HG03520 (cell line): Measurements from ENCODE around the gene TMCO6.
"Not testable (repeated sequence)": the region's sequence is repeated elsewhere in the genome, so short reads cannot be mapped to it uniquely, and the experiment has no call there.

Experiments used
- ATAC-seq: cut with Tn5 transposase; IDR thresholded peaks from one replicate; pipeline ENCODE4 v1.9.1; 2021; ENCODE audit warnings: mild to moderate bottlenecking, moderate library complexity; ENCODE audit not compliant: unreplicated experiment

TMCO6 gene

GRCh38 chr5:140630292-140631035 lies 8.8 kb upstream of the TMCO6 start:
- ATAC-seq: no peak

DNA sequence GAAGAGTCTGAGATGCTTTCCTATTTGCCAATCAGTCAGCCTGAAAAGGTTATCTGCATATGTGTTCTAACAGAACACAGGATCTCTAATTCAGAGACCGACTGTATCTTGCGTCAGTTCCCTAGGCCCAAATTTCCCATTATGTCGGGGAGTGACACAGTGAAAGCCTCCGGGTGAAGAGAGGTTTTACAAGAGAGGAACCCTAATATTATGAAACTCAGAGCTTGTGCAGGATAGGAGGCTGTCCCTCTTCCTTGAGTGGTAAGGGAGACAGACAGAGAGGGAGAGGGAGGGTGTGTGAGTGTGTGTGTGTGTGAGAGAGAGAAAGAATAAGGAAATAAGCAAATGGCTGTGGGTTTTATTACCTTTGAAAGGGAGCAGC lies 8.2 kb upstream of the TMCO6 start:
- ATAC-seq: no peak

- ATAC-seq: peak; percentile 32
Observed at GRCh38 chr5:140631831-140632365, 7.4 kb upstream of the TMCO6 start.

- peak; percentile 49 for ATAC-seq
Observed at GRCh38 chr5:140632366-140633020, 6.8 kb upstream of the TMCO6 start.

DNA sequence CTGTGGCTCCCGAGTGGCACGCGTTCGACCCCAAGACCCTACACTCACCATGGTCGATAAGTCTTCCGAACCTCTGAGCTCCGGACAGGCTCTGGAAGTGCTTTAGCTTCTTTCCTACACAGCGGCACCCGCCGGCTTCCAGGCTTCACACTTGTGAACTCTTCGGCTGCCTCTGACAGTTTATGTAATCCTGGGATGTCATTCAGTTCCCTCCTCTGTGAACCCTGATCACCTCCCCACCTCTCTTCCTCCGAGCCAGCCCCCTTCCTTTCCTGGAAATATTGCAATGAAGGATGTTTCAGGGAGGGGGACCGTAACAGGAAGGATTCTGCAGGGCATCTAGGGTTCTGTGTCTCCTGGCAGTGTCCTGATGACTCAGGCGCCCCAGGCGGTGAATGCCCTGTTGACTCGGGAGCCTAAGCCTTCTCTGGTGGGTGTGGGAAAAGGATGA lies 6.2 kb upstream of the TMCO6 start, which contains the start of gene CD14:
CD14 (minus strand) TSS at position 155 of the 451 bp plus-strand sequence; CDS start at position 51, 104 bp downstream.
- peak; percentile 16 for ATAC-seq

GRCh38 chr5:140633501-140633900 lies 5.8 kb upstream of the TMCO6 start:
- ATAC-seq: no peak

DNA sequence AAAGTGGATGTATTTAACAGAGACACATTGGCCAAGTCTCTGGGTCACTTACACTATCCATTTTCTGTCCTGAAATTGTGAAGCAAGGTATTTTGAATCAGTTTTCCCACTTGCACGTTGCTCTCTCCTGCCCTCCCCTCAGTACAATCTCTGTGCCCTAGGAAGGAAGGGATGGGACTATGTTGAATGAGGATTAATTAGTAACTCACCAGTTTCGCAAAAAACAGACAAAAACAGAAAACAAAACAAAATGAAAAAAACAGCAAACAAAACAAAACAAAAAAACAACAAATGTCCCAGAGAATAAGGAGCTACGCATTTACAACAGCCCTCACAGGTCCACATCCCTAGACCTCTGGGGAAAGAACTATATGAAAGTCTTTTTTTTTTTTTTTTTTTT lies 5.1 kb upstream of the TMCO6 start:
- no peak for ATAC-seq

DNA sequence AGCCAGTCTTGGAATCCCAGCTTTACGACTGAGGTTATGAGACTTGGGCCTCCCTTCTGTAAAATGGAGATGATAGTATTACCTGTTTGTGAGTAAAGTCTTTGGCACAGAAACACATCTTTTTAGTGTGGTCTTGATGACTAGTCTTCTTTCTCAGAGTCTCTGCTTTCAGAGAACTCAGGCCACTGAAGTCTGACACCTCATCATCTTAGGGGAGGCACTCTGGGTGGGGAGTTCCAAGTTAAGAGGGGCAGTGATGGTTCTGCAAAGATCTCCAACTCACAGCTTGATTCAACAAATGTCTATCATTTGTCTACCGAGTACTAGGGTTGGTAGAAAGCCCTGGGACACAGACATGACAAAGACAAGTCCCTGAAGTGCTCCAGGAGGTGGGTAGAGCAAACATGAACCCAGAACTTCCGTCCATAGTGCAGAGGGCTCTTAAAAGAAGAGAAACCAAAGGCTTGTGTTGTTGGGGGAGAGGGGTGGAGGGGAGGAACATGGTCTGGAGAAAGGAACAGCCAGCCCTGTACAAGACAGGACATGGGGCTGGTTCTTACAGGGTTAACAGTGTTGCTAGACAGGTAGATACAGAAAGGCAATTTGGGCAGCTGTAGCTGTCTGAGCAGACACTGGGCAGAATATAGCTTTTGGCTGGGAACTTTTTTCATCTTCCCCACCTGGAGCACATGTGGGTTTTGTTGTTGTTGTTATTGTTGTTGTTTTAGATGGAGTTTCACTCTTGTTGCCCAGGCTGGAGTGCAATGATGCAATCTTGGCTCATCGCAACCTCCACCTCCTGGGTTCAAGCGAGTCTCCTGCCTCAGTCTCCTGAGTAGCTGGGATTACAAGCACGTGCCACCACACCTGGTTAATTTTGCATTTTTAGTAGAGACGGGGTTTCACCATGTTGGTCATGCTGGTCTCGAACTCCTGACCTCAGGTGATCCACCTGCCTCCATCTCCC lies 3.7 kb upstream of the TMCO6 start:
- no peak for ATAC-seq

DNA sequence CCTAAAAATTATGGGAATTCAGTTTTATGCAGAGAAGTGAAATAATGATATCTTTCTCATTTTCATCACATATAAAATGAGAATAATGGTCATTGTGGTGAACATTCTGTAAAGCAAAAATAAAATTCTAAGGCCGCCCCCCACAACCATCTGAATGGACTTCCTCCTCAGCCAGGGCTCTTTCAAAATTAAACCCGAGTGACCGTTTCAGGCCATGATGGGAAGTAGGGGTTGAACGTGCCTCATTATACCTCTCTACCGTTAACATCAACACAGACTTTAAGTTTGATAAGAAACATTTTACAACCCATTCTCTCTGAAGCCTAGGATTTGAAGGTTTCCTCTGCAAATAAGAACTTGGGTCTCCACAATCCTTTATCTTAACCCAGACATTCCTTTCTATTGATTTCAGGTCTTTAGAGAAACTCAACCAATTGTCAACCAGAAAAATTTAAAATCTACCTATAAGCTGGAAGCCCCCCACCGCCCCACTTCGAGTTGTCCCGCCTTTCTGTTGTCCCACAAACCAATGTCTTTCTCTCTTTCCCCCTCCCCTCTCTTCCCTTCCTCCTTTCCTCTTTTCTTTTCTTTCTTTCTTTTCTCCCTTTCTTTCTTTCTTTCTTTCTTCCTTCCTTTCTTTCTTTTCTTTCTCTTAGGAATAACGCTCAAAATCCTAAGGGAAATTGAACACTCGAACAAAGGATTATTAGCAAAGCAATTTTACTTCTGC lies 1.7 kb upstream of the TMCO6 start:
- no peak for ATAC-seq

- ATAC-seq: not testable (repeated sequence)
Observed at GRCh38 chr5:140638898-140639147, 428 bp upstream of the TMCO6 start.

DNA sequence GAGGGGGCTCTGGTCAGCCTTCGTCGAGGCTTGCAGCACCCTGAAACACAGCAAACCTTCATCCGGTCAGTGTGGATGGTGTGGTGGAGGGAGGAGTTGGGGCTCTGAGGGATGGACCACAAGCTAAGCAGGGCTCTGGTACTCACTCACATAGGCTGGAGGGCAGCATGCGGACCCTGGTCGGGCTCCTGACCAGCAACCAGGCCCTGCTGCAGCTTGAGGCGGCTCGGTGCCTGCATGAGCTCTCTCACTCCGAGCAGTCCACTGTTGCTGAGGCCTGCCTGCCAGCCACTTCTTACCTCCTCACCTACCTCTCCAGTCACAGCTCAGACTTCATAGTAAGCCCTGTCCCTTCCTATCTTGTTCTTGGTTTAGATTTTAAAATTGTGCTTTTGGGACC lies 2.5 kb downstream of the TMCO6 start:
- ATAC-seq: no peak

GRCh38 chr5:140642718-140643117 lies 3.5 kb downstream of the TMCO6 start:
- ATAC-seq: no peak

DNA sequence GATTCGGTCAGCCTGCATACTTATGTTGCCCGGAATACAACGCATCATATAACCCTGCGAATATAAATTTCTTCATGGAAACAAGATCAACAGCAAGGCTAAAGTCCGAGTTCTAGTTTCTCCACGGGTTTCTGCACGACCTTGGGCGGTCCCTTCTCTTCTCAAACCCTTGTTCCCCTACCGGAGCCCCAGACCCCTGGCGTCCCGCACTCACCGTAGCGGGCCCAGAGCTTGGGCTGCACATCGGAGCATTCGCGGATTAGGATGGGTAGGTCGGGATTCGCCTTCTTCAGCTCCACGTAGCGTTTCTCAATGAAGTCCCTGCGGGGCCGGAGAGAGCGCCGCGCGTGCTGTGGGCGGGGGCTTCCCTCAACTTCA lies 7.8 kb downstream of the TMCO6 start:
- ATAC-seq: peak; percentile 25

DNA sequence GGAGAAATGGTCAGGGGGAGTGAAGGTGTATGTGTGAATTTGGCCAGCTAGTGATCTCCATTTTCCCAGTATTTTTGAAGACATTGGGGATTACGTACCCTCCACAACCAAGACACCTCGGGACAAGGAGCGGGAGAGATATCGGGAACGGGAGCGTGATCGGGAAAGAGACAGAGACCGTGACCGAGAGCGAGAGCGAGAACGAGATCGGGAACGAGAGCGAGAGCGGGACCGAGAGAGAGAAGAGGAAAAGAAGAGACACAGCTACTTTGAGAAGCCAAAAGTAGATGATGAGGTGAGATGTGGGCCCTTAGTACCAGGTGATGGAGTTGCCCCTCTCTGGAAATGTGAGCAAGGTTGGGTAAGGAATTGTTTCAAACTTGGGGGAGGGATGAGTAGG lies 19.6 kb downstream of the TMCO6 start:
- ATAC-seq: no peak

DNA sequence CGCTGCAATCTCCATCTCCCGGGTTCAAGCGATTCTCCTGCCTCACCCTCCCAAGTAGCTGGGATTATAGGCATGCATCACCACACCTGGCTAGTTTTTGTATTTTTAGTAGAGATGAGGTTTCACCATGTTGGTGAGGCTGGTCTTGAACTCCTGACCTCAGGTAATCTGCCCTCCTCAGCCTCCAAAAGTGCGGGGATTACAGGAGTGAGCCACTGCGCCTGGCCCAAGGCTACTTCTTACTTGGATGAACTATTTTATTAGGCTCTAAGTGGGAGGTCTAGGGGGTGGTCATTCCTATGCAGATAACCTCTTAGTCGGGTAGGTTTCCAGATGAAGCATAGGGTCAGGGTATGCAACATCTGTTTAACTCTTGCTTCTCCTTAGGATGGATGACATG lies 21.1 kb downstream of the TMCO6 start:
- ATAC-seq: not testable (repeated sequence)

- no peak for ATAC-seq
Observed at GRCh38 chr5:140664030-140664358, 24.7 kb downstream of the TMCO6 start.

DNA sequence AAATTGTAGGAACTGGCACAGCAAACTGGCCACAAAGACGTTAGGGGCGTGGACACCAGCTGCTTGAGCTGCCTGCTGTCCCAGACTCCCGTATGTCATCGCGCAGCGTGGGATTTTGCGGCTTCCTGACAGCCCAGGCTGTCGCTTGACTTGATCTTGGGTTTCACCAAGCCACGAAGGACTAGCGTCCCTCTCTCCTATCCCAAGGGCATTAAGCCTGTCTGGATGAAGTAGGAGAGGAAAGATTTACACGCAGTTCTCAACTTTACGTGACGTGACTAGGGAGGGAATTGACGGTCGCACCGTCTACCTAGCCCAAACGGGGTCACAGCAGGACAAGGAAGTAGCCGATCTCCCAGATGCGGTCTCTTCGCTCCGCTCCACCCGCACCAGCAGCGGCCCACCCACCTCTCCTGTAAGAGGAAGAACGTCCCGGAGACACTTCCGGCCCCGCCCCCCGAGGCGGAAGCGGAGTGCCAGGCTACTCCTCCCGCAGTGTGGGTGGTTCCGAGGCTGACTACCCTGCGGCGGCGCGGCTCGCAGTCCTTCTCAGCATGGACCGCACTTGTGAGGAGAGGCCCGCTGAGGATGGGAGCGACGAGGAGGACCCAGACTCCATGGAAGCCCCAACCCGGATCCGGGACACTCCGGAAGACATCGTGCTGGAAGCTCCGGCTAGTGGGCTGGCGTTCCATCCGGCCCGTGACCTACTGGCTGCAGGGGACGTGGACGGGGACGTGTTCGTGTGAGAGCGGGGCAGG lies 25.3 kb downstream of the TMCO6 start, which contains the start of gene WDR55:
WDR55 (plus strand) TSS at position 546 of the 761 bp plus-strand sequence; CDS start at position 555, 9 bp downstream.
- peak; percentile 96 for ATAC-seq

DNA sequence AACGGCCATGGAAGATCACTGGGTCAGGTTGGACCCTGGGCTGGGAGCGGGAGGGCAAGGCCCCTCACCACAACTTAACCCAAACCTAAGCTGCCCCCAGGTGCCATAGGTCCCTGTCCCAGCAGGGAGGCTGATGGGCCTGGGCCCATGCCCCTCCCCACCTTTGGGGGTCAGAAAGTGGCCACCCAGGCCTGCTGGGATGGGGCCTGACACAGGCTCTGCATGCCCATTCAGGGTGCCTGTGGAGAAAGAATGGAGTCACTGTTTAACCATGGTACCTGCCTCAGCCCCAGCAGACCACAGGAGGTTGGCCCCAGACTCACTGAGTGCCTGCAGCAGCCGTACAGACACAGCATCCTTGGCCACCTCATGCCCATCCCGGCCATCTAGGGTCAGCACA lies 31.8 kb downstream of the TMCO6 start:
- ATAC-seq: not testable (repeated sequence)

DNA sequence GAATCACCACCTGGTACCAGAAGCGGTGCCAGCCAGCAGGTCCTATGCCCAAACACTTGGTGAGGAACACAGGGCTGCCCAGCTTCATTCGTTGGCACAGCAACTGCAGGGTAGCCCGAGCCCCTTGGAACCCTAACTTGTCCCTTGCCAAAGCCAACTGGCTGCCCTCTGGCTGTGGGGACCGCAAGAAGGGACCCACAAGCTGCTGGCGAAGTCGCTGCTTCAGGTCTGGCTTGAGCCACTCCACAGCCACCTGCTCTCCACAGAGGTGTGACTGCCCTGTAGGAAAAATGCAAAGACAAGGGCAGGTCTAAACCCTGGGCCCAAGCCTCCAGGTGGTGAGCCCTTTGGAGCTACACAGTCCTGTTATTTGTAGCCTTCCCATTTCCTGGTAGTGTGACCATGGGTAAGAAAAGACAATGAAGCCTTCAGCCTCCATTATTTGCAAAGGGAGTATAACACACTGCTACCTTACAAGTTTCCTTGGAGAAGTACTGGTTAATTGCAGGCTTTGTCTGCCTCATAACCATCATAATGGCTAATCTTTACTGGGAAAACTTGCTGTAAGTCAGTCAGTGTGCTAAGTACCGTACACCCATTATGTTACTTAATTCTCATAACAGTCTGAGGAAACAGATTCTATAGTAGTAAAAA lies 32.3 kb downstream of the TMCO6 start:
- no peak for ATAC-seq
